Neural progenitor cell (in vitro differentiated cells): ENCODE measurements around the gene RNF212. TPM values are rescaled to one million over a fixed set of nuclear protein-coding genes. Genes with fewer than 3 reads are reported as not detected.

Experiments
- DNase-seq: peaks from one replicate; pipeline ENCODE4 v3.0.0-alpha.2; 2016; ENCODE audit warnings: low spot score
- H2AFZ ChIP-seq: fragments of 200-600 bp; sonication (generic); replicated peaks from 2 replicates; pipeline ENCODE4 v1.6.1; 2016; ENCODE audit warnings: antibody characterized with exemption
- H3F3A ChIP-seq: fragments of 200-600 bp; sonication (generic); 2 replicates; pipeline ENCODE4 v1.6.1; 2016; ENCODE audit warnings: antibody characterized with exemption, low read depth
- H3K27ac ChIP-seq: fragments of 200-600 bp; sonication (generic); 2 replicates; pipeline ENCODE4 v1.5.1; 2016; ENCODE audit warnings: mild to moderate bottlenecking
- H3K27me3 ChIP-seq: fragments of 200-600 bp; sonication (generic); 2 replicates; pipeline ENCODE4 v1.6.1; 2016; ENCODE audit warnings: mild to moderate bottlenecking, moderate library complexity
- H3K36me3 ChIP-seq: fragments of 200-600 bp; sonication (generic); 2 replicates; pipeline ENCODE4 v1.5.1; 2016
- H3K4me1 ChIP-seq: fragments of 200-600 bp; sonication (generic); 2 replicates; pipeline ENCODE4 v1.6.1; 2016; ENCODE audit warnings: mixed run types
- H3K4me2 ChIP-seq: fragments of 200-600 bp; sonication (generic); 2 replicates; pipeline ENCODE4 v1.6.1; 2016
- H3K4me3 ChIP-seq: fragments of 200-600 bp; sonication (generic); 2 replicates; pipeline ENCODE4 v1.5.1; 2016
- H3K79me2 ChIP-seq: fragments of 200-600 bp; sonication (generic); 2 replicates; pipeline ENCODE4 v1.6.1; 2016; ENCODE audit warnings: low read depth
- H3K9ac ChIP-seq: fragments of 200-600 bp; sonication (generic); 2 replicates; pipeline ENCODE4 v1.6.1; 2016
- H3K9me3 ChIP-seq: fragments of 200-600 bp; sonication (generic); 2 replicates; pipeline ENCODE4 v1.5.1; 2016; ENCODE audit warnings: low read depth
- H4K20me1 ChIP-seq: fragments of 200-600 bp; sonication (generic); 2 replicates; pipeline ENCODE4 v1.6.1; 2016; ENCODE audit warnings: low read depth
- H3K27ac Mint-ChIP-seq: 3 replicates; pipeline ENCODE4 v1.8.0; 2021; ENCODE audit warnings: mixed read lengths
- H3K27me3 Mint-ChIP-seq: 2 replicates; pipeline ENCODE4 v1.8.0; 2022; ENCODE audit warnings: low read depth, mild to moderate bottlenecking, inconsistent platforms, moderate library complexity, mixed read lengths; ENCODE audit not compliant: insufficient read depth
- H3K36me3 Mint-ChIP-seq: 3 replicates; pipeline ENCODE4 v1.8.0; 2021; ENCODE audit warnings: mixed read lengths
- H3K4me1 Mint-ChIP-seq: 3 replicates; pipeline ENCODE4 v1.8.0; 2021; ENCODE audit warnings: mixed read lengths
- H3K4me3 Mint-ChIP-seq: 3 replicates; pipeline ENCODE4 v1.8.0; 2021; ENCODE audit warnings: mild to moderate bottlenecking, moderate library complexity, mixed read lengths
- H3K9me3 Mint-ChIP-seq: 3 replicates; pipeline ENCODE4 v1.8.0; 2020; ENCODE audit warnings: mixed read lengths
- EZH2 ChIP-seq: fragments of 200-600 bp; sonication (generic); IDR thresholded peaks from 2 replicates; pipeline ENCODE4 v1.6.1; 2017; ENCODE audit warnings: antibody characterized with exemption, mild to moderate bottlenecking, moderate library complexity
- EZH2phosphoT487 ChIP-seq: fragments of 200-600 bp; sonication (generic); IDR thresholded peaks from 2 replicates; pipeline ENCODE4 v1.6.1; 2017; ENCODE audit warnings: antibody characterized with exemption
- total RNA-seq: library from RNA; depleted of rRNA; stranded (reverse); fragments of >200 nt; gene quantifications from 2 replicates; pipeline ENCODE4 v1.2.3, GENCODE V29; 2015; ENCODE audit warnings: low replicate concordance
- TF ChIP-seq, protein P1 (sequence below): fragments of 200-600 bp; sonication (generic); IDR thresholded peaks from 2 replicates; pipeline ENCODE4 v1.5.1; 2017; ENCODE audit warnings: antibody characterized with exemption, mild to moderate bottlenecking

Gene RNF212
- total RNA-seq, 1 donor from 2014 or later: 3.4 TPM

DNA sequence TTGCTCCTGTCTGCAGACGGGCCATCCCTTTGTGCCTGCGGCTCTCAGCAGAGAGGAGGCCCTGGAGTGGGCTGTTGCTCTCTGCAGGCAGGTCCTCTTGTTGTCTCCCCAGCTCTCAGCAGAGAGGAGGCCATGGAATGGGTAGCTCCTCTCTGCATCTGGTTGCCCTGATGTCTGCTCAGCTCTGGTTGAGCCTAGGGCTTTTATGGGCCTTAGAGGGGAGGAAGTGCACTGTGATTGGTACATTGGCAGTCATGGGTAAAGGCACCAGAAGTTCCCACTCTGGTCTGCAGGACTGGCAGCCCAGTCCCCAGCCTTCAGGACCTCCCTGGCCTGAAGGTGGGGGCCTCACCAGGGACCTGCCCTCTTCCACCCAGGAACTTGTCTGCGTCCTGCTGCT lies 37.5 kb upstream of the RNF212 start:
- H3K36me3 Mint-ChIP-seq: no peaks in the 10 kb centered on the region
- no peaks in the 10 kb centered on the region for H3F3A ChIP-seq
- H3K27ac ChIP-seq: no peak overlapping the region

DNA sequence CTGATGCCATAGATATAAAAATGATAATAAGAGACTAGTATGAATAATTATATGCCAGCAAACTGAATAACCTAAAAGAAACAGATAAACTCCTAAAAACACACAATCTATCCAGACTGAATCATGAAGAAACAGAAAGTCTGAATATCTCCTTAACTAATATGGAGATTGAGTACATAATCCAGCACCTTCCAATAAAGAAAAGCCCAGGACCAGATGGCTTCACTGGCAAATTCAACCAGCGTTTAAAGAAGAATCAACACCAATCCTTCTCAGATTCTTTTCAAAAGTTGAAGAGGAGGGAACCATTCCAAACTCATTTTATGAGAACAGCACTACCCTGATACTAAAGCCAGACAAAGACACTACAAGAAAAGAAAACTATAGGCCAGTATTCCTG lies 26.5 kb upstream of the RNF212 start:
- no peaks in the 10 kb centered on the region for H3F3A ChIP-seq
- no peak overlapping the region for H3K27ac Mint-ChIP-seq
- H3K9me3 Mint-ChIP-seq: peaks cover 24% of the 10 kb centered on the region
- no peak overlapping the region for H2AFZ ChIP-seq
- H3K4me2 ChIP-seq: no peak overlapping the region
- no peak overlapping the region for H3K9ac ChIP-seq
- no peaks in the 10 kb centered on the region for H4K20me1 ChIP-seq
- H3K36me3 Mint-ChIP-seq: no peaks in the 10 kb centered on the region
- H3K27ac ChIP-seq: no peak overlapping the region
- TF ChIP-seq EZH2phosphoT487 (no peak), EZH2 (no peak)
- TF ChIP-seq, protein P1, sequence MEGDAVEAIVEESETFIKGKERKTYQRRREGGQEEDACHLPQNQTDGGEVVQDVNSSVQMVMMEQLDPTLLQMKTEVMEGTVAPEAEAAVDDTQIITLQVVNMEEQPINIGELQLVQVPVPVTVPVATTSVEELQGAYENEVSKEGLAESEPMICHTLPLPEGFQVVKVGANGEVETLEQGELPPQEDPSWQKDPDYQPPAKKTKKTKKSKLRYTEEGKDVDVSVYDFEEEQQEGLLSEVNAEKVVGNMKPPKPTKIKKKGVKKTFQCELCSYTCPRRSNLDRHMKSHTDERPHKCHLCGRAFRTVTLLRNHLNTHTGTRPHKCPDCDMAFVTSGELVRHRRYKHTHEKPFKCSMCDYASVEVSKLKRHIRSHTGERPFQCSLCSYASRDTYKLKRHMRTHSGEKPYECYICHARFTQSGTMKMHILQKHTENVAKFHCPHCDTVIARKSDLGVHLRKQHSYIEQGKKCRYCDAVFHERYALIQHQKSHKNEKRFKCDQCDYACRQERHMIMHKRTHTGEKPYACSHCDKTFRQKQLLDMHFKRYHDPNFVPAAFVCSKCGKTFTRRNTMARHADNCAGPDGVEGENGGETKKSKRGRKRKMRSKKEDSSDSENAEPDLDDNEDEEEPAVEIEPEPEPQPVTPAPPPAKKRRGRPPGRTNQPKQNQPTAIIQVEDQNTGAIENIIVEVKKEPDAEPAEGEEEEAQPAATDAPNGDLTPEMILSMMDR: no peak
- H3K79me2 ChIP-seq: no peaks in the 10 kb centered on the region
- H3K36me3 ChIP-seq: no peaks in the 10 kb centered on the region
- peaks cover 6% of the 10 kb centered on the region for H3K27me3 Mint-ChIP-seq
- peaks cover 7% of the 10 kb centered on the region for H3K4me1 ChIP-seq
- H3K4me1 Mint-ChIP-seq: no peaks in the 10 kb centered on the region
- H3K4me3 Mint-ChIP-seq: no peak overlapping the region
- DNase-seq: no peak
- peaks cover 62% of the 10 kb centered on the region for H3K27me3 ChIP-seq
- no peak overlapping the region for H3K4me3 ChIP-seq
- H3K9me3 ChIP-seq: peaks cover 9% of the 10 kb centered on the region

More for the DNA sequence above, 37.5 kb upstream of the RNF212 start:
- Histone ChIP-seq H3K9me3 (no peaks in the 10 kb centered on the region), H3K9ac (no peak overlapping the region), H2AFZ (no peak overlapping the region), H3K4me3 (no peak overlapping the region), H3K36me3 (no peaks in the 10 kb centered on the region), H3K79me2 (no peaks in the 10 kb centered on the region), H3K4me2 (no peak overlapping the region), H3K4me1 (no peaks in the 10 kb centered on the region), H3K27me3 (peaks cover 38% of the 10 kb centered on the region), H4K20me1 (no peaks in the 10 kb centered on the region)
- Mint-ChIP-seq H3K27ac (no peak overlapping the region), H3K4me3 (no peak overlapping the region), H3K4me1 (no peaks in the 10 kb centered on the region), H3K9me3 (no peaks in the 10 kb centered on the region), H3K27me3 (peaks cover 10% of the 10 kb centered on the region)
- no peak for DNase-seq
- TF ChIP-seq, protein P1: no peak
- TF ChIP-seq EZH2 (no peak), EZH2phosphoT487 (no peak)

DNA sequence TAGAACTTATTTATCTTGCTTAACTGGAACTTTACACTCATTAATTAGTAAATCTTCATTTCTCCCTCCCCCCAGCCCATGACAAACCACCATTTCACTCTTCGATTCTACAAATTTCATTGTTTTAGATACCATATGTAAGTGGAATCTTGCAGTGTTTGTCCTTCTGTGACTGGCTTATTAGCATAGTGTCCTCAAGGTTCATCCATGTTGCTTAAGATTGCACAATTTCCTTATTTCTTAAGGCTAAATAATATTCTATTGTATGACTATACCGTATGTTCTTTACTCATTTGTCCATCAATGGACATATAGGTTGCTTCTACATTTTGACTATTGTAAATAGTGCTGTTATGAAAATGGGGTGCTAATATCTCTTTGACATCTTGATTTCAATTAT lies 24.5 kb upstream of the RNF212 start:
- Histone ChIP-seq H2AFZ (no peak overlapping the region), H3K4me2 (no peak overlapping the region), H3K4me1 (peaks cover 7% of the 10 kb centered on the region), H3K27me3 (peaks cover 72% of the 10 kb centered on the region), H3K36me3 (no peaks in the 10 kb centered on the region), H3F3A (no peaks in the 10 kb centered on the region), H3K79me2 (no peaks in the 10 kb centered on the region), H3K9me3 (peaks cover 9% of the 10 kb centered on the region), H4K20me1 (no peaks in the 10 kb centered on the region), H3K4me3 (no peak overlapping the region), H3K9ac (no peak overlapping the region), H3K27ac (no peak overlapping the region)
- Mint-ChIP-seq H3K27me3 (peaks cover 6% of the 10 kb centered on the region), H3K4me1 (no peaks in the 10 kb centered on the region), H3K36me3 (no peaks in the 10 kb centered on the region), H3K9me3 (peaks cover 18% of the 10 kb centered on the region), H3K27ac (no peak overlapping the region), H3K4me3 (no peak overlapping the region)
- no peak for DNase-seq
- TF ChIP-seq, protein P1: no peak
- TF ChIP-seq EZH2phosphoT487 (no peak), EZH2 (no peak)
